HepG2 (cell line): Measurements from ENCODE around the gene INSRR. TPM values are rescaled to one million over a fixed set of nuclear protein-coding genes. Genes with fewer than 3 reads are reported as not detected.

Experiments used
- ATAC-seq: fragments of 200-7000 bp; cut with Tn5 transposase; 3 replicates; pipeline ENCODE4 v1.9.1; 2020; ENCODE audit warnings: mild to moderate bottlenecking, moderate library complexity
- BruUV-seq: library from RNA; stranded (reverse); fragments of 400-500 nt; replicated peaks from 2 replicates; lab custom pipeline; 2021; lab: Mats Ljungman, UMichigan
- CTCF ChIA-PET: fragments of 300-600 bp; formaldehyde crosslinking; extraction: SDS; loops from one replicate; lab custom pipeline; 2021; ENCODE audit warnings: low total read pairs, inconsistent platforms, low intra/inter-chr PET ratio; lab: Yijun Ruan, JAX
- POLR2A ChIA-PET: fragments of 350-600 bp; sonication (Branson Sonifier 250); formaldehyde crosslinking; loops from one replicate; lab custom pipeline; 2020; ENCODE audit warnings: antibody characterized with exemption, inconsistent platforms; lab: Yijun Ruan, JAX
- DNase-seq: peaks from one replicate; pipeline ENCODE4 v3.0.0-alpha.2; 2015; ENCODE audit warnings: low spot score
- FAIRE-seq: peaks from 3 replicates; lab custom pipeline; 2011; peaks lifted over from hg19 to GRCh38; lab: Jason Lieb, UNC
- H2AFZ ChIP-seq: one replicate; pipeline ENCODE4 v1.6.1; 2011; ENCODE audit warnings: low read length, inconsistent platforms
- H3K27ac ChIP-seq: fragments of 300-600 bp; 3 replicates; pipeline ENCODE4 v1.8.0; 2011; ENCODE audit warnings: mixed run types, mild to moderate bottlenecking, mixed read lengths, low read length, inconsistent platforms; ENCODE audit not compliant: insufficient read depth; ENCODE audit errors: extremely low read length
- H3K27me3 ChIP-seq, 2 experiments: fragments of 200-600 bp in 1 of 2; 2 replicates in 1 of 2; 3 replicates in 1 of 2; pipeline versions ENCODE4 v1.6.0 to v1.8.0; 2011; ENCODE audit warnings: low read length in 2 of 2, mild to moderate bottlenecking in 2 of 2, moderate library complexity in 2 of 2, inconsistent platforms in 1 of 2; ENCODE audit not compliant: insufficient read depth in 2 of 2, control insufficient read depth in 1 of 2
- H3K36me3 ChIP-seq, 2 experiments: fragments of 200-600 bp in 1 of 2; replicated peaks in 1 of 2; 2 replicates in 1 of 2; 3 replicates in 1 of 2; pipeline versions ENCODE4 v1.5.1 to v1.8.0; 2011; ENCODE audit warnings: low read length in 2 of 2, inconsistent platforms in 1 of 2; ENCODE audit not compliant: insufficient read depth in 2 of 2, control insufficient read depth in 1 of 2
- H3K4me1 ChIP-seq: 2 replicates; pipeline ENCODE4 v1.5.1; 2012; ENCODE audit warnings: low read length, inconsistent platforms; ENCODE audit not compliant: insufficient read depth
- H3K4me2 ChIP-seq: 2 replicates; pipeline ENCODE4 v1.6.0; 2011; ENCODE audit warnings: low read depth, low read length, inconsistent platforms
- H3K4me3 ChIP-seq, 3 experiments: fragments of 200-600 bp in 1 of 3; sonication (generic), shearing (Covaris generic) in 1 of 3; replicated peaks in 1 of 3; 2 replicates each; pipeline ENCODE4 v1.5.1; 2011 to 2016; ENCODE audit warnings: low read length in 3 of 3, inconsistent platforms in 2 of 3, low read depth in 2 of 3, mild to moderate bottlenecking in 2 of 3, control low read depth in 1 of 3, mixed read lengths in 1 of 3; ENCODE audit not compliant: insufficient read depth in 1 of 3
- H3K79me2 ChIP-seq: one replicate; pipeline ENCODE4 v1.6.1; 2011; ENCODE audit warnings: low read length, inconsistent platforms; ENCODE audit not compliant: insufficient read depth
- H3K9ac ChIP-seq: 2 replicates; pipeline ENCODE4 v1.6.0; 2011; ENCODE audit warnings: mild to moderate bottlenecking, low read depth, low read length, inconsistent platforms; ENCODE audit not compliant: insufficient read depth
- H3K9me3 ChIP-seq: 2 replicates; pipeline ENCODE4 v1.5.1; 2012; ENCODE audit warnings: mild to moderate bottlenecking, low read length
- H4K20me1 ChIP-seq: 2 replicates; pipeline ENCODE4 v1.6.0; 2011; ENCODE audit warnings: inconsistent platforms, mild to moderate bottlenecking, low read length, moderate library complexity; ENCODE audit not compliant: insufficient read depth
- ATRX ChIP-seq: sonication (generic); formaldehyde crosslinking; IDR thresholded peaks from 2 replicates; pipeline ENCODE4 v1.4.0; 2020; ENCODE audit warnings: missing genetic modification reagents, borderline replicate concordance
- CEBPB ChIP-seq: IDR thresholded peaks from 2 replicates; pipeline ENCODE4 v1.6.1; 2011; ENCODE audit warnings: low read depth, low read length, improper control_type of control experiment, borderline replicate concordance
- KLF16 ChIP-seq, 2 experiments: sonication (generic) in 1 of 2; formaldehyde crosslinking in 1 of 2; IDR thresholded peaks; 2 replicates each; pipeline versions ENCODE4 v1.6.1 to v1.8.0; 2016 to 2023; ENCODE audit warnings: missing genetic modification reagents in 2 of 2, missing compliant biosample characterization in 1 of 2
- MAFG ChIP-seq: sonication (generic); formaldehyde crosslinking; IDR thresholded peaks from 2 replicates; pipeline ENCODE4 v1.5.1; 2020; ENCODE audit warnings: mild to moderate bottlenecking, missing genetic modification reagents
- MED1 ChIP-seq: sonication (generic); formaldehyde crosslinking; IDR thresholded peaks from 2 replicates; pipeline ENCODE4 v1.4.0; 2020; ENCODE audit warnings: missing genetic modification reagents
- SIN3B ChIP-seq: fragments of 150-350 bp; IDR thresholded peaks from 2 replicates; pipeline ENCODE4 v1.6.1; 2014; ENCODE audit warnings: low read length
- SMARCE1 ChIP-seq: fragments of 450-650 bp; IDR thresholded peaks from 2 replicates; pipeline ENCODE4 v1.6.1; 2017; ENCODE audit warnings: borderline replicate concordance
- STAG1 ChIP-seq: sonication (generic); formaldehyde crosslinking; IDR thresholded peaks from 2 replicates; pipeline ENCODE4 v1.4.0; 2020; ENCODE audit warnings: missing genetic modification reagents
- TMF1 ChIP-seq: sonication (generic); formaldehyde crosslinking; IDR thresholded peaks from 2 replicates; pipeline ENCODE4 v1.8.1; 2022; ENCODE audit warnings: low read depth, missing genetic modification reagents
- U2AF1 ChIP-seq: fragments of 200-400 bp; formaldehyde crosslinking; optimal IDR thresholded peaks from 2 replicates; pipeline ENCODE3; 2017; ENCODE audit warnings: mild to moderate bottlenecking, low read depth, low read length
- ZC3H13 ChIP-seq: sonication (generic); formaldehyde crosslinking; IDR thresholded peaks from 2 replicates; pipeline ENCODE4 v1.8.1; 2023; ENCODE audit warnings: mild to moderate bottlenecking, missing genetic modification reagents, moderate library complexity
- ZMYM2 ChIP-seq: sonication (generic); formaldehyde crosslinking; IDR thresholded peaks from 2 replicates; pipeline ENCODE4 v1.8.0; 2022; ENCODE audit warnings: mild to moderate bottlenecking, missing genetic modification reagents
- ZNF34 ChIP-seq: sonication (generic); formaldehyde crosslinking; IDR thresholded peaks from 2 replicates; pipeline ENCODE4 v1.4.0; 2020; ENCODE audit warnings: mild to moderate bottlenecking, missing genetic modification reagents, borderline replicate concordance
- ZNF589 ChIP-seq: sonication (generic); formaldehyde crosslinking; conservative IDR thresholded peaks from 2 replicates; pipeline ENCODE4 v1.8.0; 2022; ENCODE audit warnings: mild to moderate bottlenecking, moderate library complexity, missing genetic modification reagents
- WGBS: methylation state at CpG from one replicate; pipeline ENCODE4 v1.1.6; 2017; ENCODE audit warnings: low lambda C conversion rate; 5-methylcytosine and 5-hydroxymethylcytosine counted together
- in situ Hi-C: cut with HindIII; loops from 2 replicates; pipeline ENCODE4 v1.10.0; 2017; ENCODE audit warnings: low pct_unique_long_range_greater_than_20kb; ENCODE audit not compliant: extremely low pct_ligation_motif_present
- intact Hi-C: fragments of 100-400 bp; cut with micrococcal nuclease; formaldehyde crosslinking; loops from one replicate; pipeline ENCODE4 v1.10.0; 2022; ENCODE audit not compliant: unreplicated experiment
- polyA plus RNA-seq, 8 experiments: library from polyadenylated mRNA; depleted of rRNA in 3 of 8; stranded (reverse) in 7 of 8; unstranded in 1 of 8; fragments of >200 nt; fragmentation: Illumina TruSeq in 4 of 8; extraction: Trizol in 4 of 8; gene quantifications; 2 replicates each; pipeline versions ENCODE4 v1.2.1 to v1.2.3, GENCODE V29; 2011 to 2016; ENCODE audit warnings: low read depth in 4 of 8, missing spikeins in 1 of 8, mixed read lengths in 1 of 8; ENCODE audit not compliant: insufficient read depth in 1 of 8
- total RNA-seq, 5 experiments: library from RNA; depleted of rRNA; stranded (reverse); fragments of >200 nt; fragmentation: Illumina TruSeq; extraction: Trizol; gene quantifications; 2 replicates each; pipeline ENCODE4 v1.2.3, GENCODE V29; 2016; ENCODE audit warnings: low read depth in 1 of 5
- TF ChIP-seq, protein P1 (sequence below): sonication (generic); formaldehyde crosslinking; conservative IDR thresholded peaks from 2 replicates; pipeline ENCODE4 v1.8.0; 2022; ENCODE audit warnings: low read depth, missing genetic modification reagents
- TF ChIP-seq, protein P2 (sequence below): sonication (generic); formaldehyde crosslinking; IDR thresholded peaks from 2 replicates; pipeline ENCODE4 v1.8.0; 2022; ENCODE audit warnings: mild to moderate bottlenecking, missing genetic modification reagents, moderate library complexity
- TF ChIP-seq, protein P3 (sequence below): sonication (generic); formaldehyde crosslinking; IDR thresholded peaks from 2 replicates; pipeline ENCODE4 v1.5.0; 2020; ENCODE audit warnings: missing genetic modification reagents

INSRR gene
- total and polyA plus RNA-seq, 2 of the 13 experiments (the other 11 are each of a cell fraction or from before 2014, with no cell fraction given), result not detected

DNA sequence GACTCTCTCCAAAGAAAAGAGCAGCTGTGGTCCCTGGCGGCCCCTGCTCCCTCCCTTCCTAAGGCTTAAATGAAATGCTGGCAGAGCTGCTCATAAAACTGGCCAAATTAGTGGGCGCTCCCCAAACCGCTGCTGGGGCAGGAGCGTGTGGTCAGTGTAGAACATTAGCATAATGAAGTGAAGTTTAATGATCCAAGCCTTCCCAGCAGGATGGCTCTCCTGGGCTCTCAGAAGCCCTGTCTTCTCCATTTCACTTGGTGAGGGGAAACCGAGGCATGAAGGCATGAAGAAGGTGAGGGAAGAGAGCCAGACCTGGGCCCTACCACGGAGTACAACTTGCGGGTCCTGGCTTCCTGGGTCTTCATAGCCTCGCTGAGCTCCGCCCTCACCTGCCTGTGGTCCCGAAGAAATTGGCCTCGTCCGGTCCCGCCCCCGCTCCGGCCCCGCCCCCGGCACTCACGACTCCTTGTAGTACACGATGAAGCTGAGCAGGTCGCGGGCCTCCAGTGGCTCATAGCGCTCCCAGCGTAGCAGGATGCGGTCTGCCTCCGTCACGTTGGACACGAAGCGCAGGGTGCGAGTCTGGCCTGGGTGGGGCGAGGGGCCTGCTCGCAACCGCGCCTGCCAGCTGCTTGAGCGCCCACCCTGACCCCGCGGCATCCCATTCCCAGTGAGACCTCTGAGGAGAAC lies 10.3 kb downstream of the INSRR start (continued):
- TF ChIP-seq, protein P1, sequence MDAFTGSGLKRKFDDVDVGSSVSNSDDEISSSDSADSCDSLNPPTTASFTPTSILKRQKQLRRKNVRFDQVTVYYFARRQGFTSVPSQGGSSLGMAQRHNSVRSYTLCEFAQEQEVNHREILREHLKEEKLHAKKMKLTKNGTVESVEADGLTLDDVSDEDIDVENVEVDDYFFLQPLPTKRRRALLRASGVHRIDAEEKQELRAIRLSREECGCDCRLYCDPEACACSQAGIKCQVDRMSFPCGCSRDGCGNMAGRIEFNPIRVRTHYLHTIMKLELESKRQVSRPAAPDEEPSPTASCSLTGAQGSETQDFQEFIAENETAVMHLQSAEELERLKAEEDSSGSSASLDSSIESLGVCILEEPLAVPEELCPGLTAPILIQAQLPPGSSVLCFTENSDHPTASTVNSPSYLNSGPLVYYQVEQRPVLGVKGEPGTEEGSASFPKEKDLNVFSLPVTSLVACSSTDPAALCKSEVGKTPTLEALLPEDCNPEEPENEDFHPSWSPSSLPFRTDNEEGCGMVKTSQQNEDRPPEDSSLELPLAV (CRISPR knock-in tag), result no peak
- TF ChIP-seq KLF16 (CRISPR knock-in tag; IDR thresholded peaks at IDR 0.05), result no peak
- TF ChIP-seq ZC3H13 (CRISPR knock-in tag), result no peak
- no peak for TF ChIP-seq ZMYM2 (CRISPR knock-in tag)

GRCh38 chr1:156847591-156848460 lies 11.1 kb downstream of the INSRR start:
- no peaks in the 10 kb centered on the region for H3K36me3 ChIP-seq
- no peaks in the 10 kb centered on the region for H3K79me2 ChIP-seq
- in situ Hi-C loops (no loop called here), intact Hi-C loops (no loop called here)
- ChIA-PET CTCF (no interaction called here), POLR2A (no interaction called here)
- WGBS, result 0% methylated on average over 4 of the region's 7 CpGs
- BruUV-seq, result no TSS peak
- H3K9me3 ChIP-seq, result no peaks in the 10 kb centered on the region
- no peak for TF ChIP-seq STAG1
- TF ChIP-seq ZMYM2 (CRISPR knock-in tag), result no peak
- TF ChIP-seq, protein P2, sequence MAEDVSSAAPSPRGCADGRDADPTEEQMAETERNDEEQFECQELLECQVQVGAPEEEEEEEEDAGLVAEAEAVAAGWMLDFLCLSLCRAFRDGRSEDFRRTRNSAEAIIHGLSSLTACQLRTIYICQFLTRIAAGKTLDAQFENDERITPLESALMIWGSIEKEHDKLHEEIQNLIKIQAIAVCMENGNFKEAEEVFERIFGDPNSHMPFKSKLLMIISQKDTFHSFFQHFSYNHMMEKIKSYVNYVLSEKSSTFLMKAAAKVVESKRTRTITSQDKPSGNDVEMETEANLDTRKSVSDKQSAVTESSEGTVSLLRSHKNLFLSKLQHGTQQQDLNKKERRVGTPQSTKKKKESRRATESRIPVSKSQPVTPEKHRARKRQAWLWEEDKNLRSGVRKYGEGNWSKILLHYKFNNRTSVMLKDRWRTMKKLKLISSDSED (CRISPR knock-in tag), result no peak
- TF ChIP-seq MAFG (CRISPR knock-in tag), result no peak
- TF ChIP-seq ZNF589, result no peak
- TF ChIP-seq ZNF34 (CRISPR knock-in tag), result no peak
- no peak for TF ChIP-seq U2AF1
- no peak for TF ChIP-seq ATRX (CRISPR knock-in tag)
- TF ChIP-seq SMARCE1, result no peak
- no peak for TF ChIP-seq CEBPB
- TF ChIP-seq MED1 (CRISPR knock-in tag), result no peak
- TF ChIP-seq TMF1 (CRISPR knock-in tag), result no peak
- TF ChIP-seq SIN3B, result no peak
- TF ChIP-seq, protein P3, sequence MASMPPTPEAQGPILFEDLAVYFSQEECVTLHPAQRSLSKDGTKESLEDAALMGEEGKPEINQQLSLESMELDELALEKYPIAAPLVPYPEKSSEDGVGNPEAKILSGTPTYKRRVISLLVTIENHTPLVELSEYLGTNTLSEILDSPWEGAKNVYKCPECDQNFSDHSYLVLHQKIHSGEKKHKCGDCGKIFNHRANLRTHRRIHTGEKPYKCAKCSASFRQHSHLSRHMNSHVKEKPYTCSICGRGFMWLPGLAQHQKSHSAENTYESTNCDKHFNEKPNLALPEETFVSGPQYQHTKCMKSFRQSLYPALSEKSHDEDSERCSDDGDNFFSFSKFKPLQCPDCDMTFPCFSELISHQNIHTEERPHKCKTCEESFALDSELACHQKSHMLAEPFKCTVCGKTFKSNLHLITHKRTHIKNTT, result no peak
- H2AFZ ChIP-seq, result no peak overlapping the region
- H3K27ac ChIP-seq, result no peak overlapping the region
- DNase-seq, result no peak
- no peak overlapping the region for H3K4me2 ChIP-seq
- H3K9ac ChIP-seq, result no peak overlapping the region
- H3K4me3 ChIP-seq, result no peak overlapping the region
- ATAC-seq, result no peak
- no peaks in the 10 kb centered on the region for H4K20me1 ChIP-seq
- no peak for FAIRE-seq
- H3K27me3 ChIP-seq, result peaks cover 4 to 38% of the 10 kb centered on the region in 2 experiments; a peak in 2 of 5 replicates
- H3K4me1 ChIP-seq, result peaks cover 10% of the 10 kb centered on the region
